Measurements from ENCODE around the gene NUP54.

- TF ChIP-seq, protein P1, sequence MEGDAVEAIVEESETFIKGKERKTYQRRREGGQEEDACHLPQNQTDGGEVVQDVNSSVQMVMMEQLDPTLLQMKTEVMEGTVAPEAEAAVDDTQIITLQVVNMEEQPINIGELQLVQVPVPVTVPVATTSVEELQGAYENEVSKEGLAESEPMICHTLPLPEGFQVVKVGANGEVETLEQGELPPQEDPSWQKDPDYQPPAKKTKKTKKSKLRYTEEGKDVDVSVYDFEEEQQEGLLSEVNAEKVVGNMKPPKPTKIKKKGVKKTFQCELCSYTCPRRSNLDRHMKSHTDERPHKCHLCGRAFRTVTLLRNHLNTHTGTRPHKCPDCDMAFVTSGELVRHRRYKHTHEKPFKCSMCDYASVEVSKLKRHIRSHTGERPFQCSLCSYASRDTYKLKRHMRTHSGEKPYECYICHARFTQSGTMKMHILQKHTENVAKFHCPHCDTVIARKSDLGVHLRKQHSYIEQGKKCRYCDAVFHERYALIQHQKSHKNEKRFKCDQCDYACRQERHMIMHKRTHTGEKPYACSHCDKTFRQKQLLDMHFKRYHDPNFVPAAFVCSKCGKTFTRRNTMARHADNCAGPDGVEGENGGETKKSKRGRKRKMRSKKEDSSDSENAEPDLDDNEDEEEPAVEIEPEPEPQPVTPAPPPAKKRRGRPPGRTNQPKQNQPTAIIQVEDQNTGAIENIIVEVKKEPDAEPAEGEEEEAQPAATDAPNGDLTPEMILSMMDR (IDR thresholded peaks at IDR 0.05) = no peak
- TF ChIP-seq POLR2A (IDR thresholded peaks at IDR 0.05) = no peak
These were observed 29.5 kb upstream of the NUP54 start for GRCh38 chr4:76177709-76178108.
